ENCODE results near the gene CAMK2B. TPM values are rescaled to one million over a fixed set of nuclear protein-coding genes. Genes with fewer than 3 reads are reported as not detected.

CAMK2B gene
- total RNA-seq, 1 donor from 2014 or later: 98.0 TPM

- H3K4me3 ChIP-seq: no peak overlapping the region
- peaks cover 88% of the 10 kb centered on the region for H3K4me1 ChIP-seq
- H3K36me3 ChIP-seq: no peaks in the 10 kb centered on the region
- no peaks in the 10 kb centered on the region for H3K9me3 ChIP-seq (replicated peaks)
- intact Hi-C loops (cut with micrococcal nuclease): no loop called here
- peak overlapping the region; percentile 92 for H3K27ac ChIP-seq (replicated peaks)
- no peak for TF ChIP-seq CTCF (IDR thresholded peaks at IDR 0.05; ENCODE audit: borderline replicate concordance)
- H3K27me3 ChIP-seq (ENCODE audit: low read depth): no peaks in the 10 kb centered on the region
- no peak for DNase-seq
Measured at GRCh38 chr7:44258865-44259546, 66.4 kb downstream of the CAMK2B start.

- DNase-seq: no peak
- Histone ChIP-seq H3K4me1 (peaks cover 82% of the 10 kb centered on the region), H3K27me3 (ENCODE audit: low read depth) (no peaks in the 10 kb centered on the region), H3K9me3 (replicated peaks) (no peaks in the 10 kb centered on the region), H3K36me3 (no peaks in the 10 kb centered on the region), H3K4me3 (no peak overlapping the region), H3K27ac (replicated peaks) (peak overlapping the region; percentile 92)
- no peak for TF ChIP-seq CTCF (IDR thresholded peaks at IDR 0.05; ENCODE audit: borderline replicate concordance)
- intact Hi-C loops (cut with micrococcal nuclease): no loop called here
Measured at GRCh38 chr7:44258423-44258760, 67.0 kb downstream of the CAMK2B start.

DNA sequence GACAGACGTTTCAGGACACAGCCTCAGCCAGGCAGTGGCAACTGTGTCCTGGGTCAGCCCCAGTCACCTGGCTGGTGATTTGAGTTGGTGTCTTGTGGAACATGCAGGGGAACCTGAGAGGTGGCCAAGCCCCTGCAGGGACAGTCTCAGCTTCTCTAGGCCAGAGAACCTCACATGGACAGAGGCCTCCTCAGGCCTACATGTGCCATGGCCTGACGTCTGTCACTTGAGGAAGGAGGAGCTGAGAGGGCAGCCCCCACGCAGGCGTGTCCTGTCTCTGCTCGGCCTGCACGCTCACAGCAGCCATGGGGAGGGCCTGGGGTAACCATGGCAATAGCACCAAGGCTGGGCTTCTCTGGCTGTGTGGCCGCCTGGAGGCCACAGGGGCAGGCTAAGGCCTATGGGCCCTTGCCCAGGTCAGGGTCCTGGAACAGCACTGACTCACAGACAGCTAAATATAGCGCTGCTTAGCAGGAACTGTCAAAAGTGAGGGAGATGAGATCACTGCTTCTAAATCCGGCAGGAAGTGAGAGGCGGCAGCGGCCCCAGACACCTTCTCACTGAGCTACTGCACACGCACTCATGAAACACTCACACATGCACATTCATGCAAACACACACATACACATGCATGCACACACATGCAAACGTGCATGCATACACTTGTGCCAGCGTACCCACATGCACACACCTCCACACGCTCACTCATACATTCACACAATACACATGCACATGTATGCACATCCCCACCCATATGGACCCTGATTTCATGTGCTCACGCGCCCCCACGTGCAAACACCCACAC, 67.6 kb downstream of the CAMK2B start:
- Histone ChIP-seq H3K4me3 (no peak overlapping the region), H3K9me3 (replicated peaks) (no peaks in the 10 kb centered on the region), H3K36me3 (no peaks in the 10 kb centered on the region), H3K4me1 (peaks cover 76% of the 10 kb centered on the region), H3K27ac (replicated peaks) (peak overlapping the region; percentile 92), H3K27me3 (ENCODE audit: low read depth) (no peaks in the 10 kb centered on the region)
- intact Hi-C loops (cut with micrococcal nuclease): no loop called here
- peak; percentile 51 for TF ChIP-seq CTCF (IDR thresholded peaks at IDR 0.05; ENCODE audit: borderline replicate concordance)
- DNase-seq: peak; percentile 78

GRCh38 chr7:44257213-44257612, 68.2 kb downstream of the CAMK2B start:
- Histone ChIP-seq H3K9me3 (replicated peaks) (no peaks in the 10 kb centered on the region), H3K36me3 (no peaks in the 10 kb centered on the region), H3K4me1 (peaks cover 70% of the 10 kb centered on the region), H3K27me3 (ENCODE audit: low read depth) (no peaks in the 10 kb centered on the region), H3K4me3 (no peak overlapping the region), H3K27ac (replicated peaks) (peak overlapping the region; percentile 92)
- intact Hi-C loops (cut with micrococcal nuclease): no loop called here
- TF ChIP-seq CTCF (IDR thresholded peaks at IDR 0.05; ENCODE audit: borderline replicate concordance): no peak
- DNase-seq: no peak

GRCh38 chr7:44256459-44256858, 68.9 kb downstream of the CAMK2B start:
- H3K36me3 ChIP-seq: no peaks in the 10 kb centered on the region
- intact Hi-C loops (cut with micrococcal nuclease): no loop called here
- H3K27me3 ChIP-seq (ENCODE audit: low read depth): no peaks in the 10 kb centered on the region
- peak overlapping the region; percentile 92 for H3K27ac ChIP-seq (replicated peaks)
- no peak overlapping the region for H3K4me3 ChIP-seq
- TF ChIP-seq CTCF (IDR thresholded peaks at IDR 0.05; ENCODE audit: borderline replicate concordance): no peak
- no peaks in the 10 kb centered on the region for H3K9me3 ChIP-seq (replicated peaks)
- H3K4me1 ChIP-seq: peaks cover 64% of the 10 kb centered on the region
- DNase-seq: no peak

Data from left ventricle myocardium inferior (tissue), 1 donor.